ES-I3 (cell line): ENCODE data around the gene FREY1.

Source experiments
- H3K36me3 ChIP-seq: 2 replicates; pipeline ENCODE4 v1.6.1; 2013; ENCODE audit warnings: mild to moderate bottlenecking, low read length, control low read depth, moderate library complexity; ENCODE audit not compliant: insufficient read depth
- H3K4me1 ChIP-seq: 2 replicates; pipeline ENCODE4 v1.6.1; 2013; ENCODE audit warnings: mild to moderate bottlenecking, control low read depth, low read length; ENCODE audit not compliant: insufficient read depth
- H3K9ac ChIP-seq: 2 replicates; pipeline ENCODE4 v1.6.1; 2013; ENCODE audit warnings: low read depth, mild to moderate bottlenecking, low read length, moderate library complexity
- H3K9me3 ChIP-seq: 2 replicates; pipeline ENCODE4 v1.6.1; 2013; ENCODE audit warnings: mild to moderate bottlenecking, low read length, moderate library complexity; ENCODE audit not compliant: control insufficient read depth, insufficient read depth

Gene FREY1

DNA sequence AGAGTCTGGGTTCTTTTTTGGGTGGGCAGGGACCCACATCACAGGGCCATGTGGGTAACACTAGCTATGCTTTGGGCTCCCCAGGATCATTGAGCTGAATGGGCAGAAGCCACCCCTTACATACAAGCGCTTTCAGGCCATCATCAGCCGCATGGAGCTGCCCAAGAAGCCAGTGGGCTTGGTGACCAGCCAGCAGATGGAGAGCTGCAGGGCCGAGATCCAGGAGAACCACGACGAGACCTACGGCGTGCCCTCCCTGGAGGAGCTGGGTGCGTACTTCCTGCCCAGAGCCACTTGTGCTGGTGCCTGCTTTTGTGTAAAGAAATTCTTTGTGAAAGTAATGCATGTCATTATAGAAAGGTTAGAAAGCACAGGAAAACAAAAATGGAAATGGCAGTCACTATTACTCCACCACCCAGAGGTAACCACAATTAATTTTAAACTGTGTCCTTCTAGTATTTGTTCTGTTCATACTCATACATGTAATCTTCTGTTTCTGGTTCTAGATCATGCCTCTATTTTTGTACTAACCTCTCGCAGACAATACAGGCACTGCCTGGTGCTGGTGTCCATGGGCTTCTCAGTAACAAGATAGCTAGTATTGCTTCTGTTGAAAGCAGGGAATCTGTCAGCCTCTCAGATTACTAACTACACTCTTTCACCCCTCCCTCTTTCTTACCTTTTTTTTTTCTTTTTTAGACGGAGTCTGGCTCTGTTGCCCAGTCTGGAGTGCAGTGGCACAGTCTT lies 46.1 kb downstream of the FREY1 start:
- no peak overlapping the region for H3K9ac ChIP-seq
- peaks cover 21% of the 10 kb centered on the region for H3K4me1 ChIP-seq
- no peaks in the 10 kb centered on the region for H3K36me3 ChIP-seq
- no peaks in the 10 kb centered on the region for H3K9me3 ChIP-seq

DNA sequence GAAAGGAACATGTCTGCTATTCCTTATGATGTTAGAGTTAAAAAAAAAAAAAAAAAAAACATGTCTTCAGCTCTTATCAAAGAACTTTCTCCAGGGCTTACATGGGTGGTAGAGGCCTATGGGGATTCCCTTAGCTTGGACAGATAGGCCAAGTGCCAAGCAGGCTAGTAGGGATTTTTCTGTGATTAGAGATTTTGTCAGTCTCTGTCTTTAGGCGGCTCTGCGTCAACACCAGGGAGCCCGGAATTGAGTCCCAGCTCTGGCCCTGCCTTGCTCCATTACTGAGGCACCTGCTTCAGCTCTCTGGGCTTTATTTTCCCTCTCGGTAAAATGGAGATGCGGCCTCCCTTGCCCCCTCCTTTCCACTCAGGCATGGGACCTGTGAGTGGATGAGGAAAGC lies 46.7 kb downstream of the FREY1 start:
- Histone ChIP-seq H3K9me3 (no peaks in the 10 kb centered on the region), H3K4me1 (peaks cover 21% of the 10 kb centered on the region), H3K36me3 (no peaks in the 10 kb centered on the region), H3K9ac (no peak overlapping the region)

DNA sequence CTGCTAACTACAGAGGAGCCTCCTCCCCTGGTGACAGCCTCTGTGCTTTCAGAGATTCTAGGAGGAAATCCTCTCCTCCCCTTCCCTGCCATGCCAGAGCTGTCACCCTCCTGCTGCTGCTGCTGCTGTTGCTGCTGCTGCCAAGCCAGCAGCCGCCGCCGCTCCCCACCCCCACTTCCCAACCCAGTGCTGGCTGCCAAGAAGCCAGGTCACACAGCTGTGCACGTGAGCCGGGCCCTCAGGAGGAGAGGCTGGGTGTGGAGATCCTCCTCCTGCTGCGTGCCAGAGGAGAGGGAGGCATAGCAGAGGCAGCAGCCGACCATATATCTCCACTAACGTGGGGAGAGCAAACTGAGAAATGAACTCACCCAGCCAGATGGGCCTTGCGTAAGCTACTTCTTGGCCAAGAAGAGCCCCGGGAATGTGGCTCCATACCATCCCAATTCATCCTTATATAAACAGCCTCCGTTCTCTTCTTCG lies 47.4 kb downstream of the FREY1 start:
- Histone ChIP-seq H3K36me3 (no peaks in the 10 kb centered on the region), H3K9ac (no peak overlapping the region), H3K4me1 (peaks cover 21% of the 10 kb centered on the region), H3K9me3 (no peaks in the 10 kb centered on the region)

DNA sequence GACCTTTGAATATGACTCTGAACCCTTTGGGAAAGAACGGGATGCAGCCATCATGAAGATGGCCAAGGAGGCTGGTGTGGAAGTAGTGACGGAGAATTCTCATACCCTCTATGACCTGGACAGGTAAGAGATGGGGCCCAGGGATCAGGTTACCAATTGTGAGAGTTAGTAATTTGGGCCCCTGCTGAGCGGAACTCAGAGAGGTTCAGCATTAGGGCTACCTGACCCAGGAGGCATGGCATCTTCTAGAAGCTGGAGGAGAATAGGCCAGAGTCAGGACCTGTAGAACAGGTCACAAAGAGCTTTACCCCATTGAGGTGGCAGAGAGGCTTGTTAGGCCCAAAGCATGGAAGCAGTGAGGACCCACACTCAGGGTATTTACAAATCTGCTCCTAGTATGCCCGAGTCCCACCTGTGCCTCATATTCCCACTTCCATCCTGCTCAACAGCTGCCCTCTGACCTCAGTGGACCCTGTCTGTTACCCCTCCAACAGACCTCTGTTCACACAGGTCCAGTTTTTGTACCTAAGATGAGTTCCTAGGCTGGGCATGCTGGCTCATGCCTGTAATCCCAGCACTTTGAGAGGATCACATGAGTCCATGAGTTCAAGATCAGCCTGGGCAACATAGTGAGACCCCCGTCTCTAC lies 48.2 kb downstream of the FREY1 start:
- H3K36me3 ChIP-seq = no peaks in the 10 kb centered on the region

DNA sequence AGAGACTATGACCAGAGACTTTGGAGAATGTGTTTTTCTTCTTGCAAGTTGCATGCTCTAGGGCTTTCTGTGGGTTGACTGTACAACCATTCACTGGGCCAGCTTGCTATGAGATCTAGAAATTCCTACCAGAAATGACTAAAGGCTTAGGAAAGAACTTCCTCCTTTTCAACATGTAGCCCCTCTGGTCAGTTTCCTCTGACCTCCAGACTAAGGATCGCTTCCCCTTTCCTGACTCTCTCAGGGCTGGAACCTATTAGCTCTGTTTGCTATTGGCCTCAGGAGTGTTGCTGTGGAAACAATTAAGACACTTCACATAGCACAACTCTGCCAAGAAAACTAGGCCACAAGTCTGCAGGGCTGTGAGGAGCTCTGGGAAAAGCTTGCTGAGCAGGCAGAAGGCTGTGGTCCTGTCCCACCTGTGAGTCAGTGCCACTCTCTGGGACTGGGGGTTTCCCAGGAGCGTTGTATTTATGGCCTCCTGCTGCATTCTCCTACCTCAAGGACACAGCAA lies 49.1 kb downstream of the FREY1 start:
- no peak overlapping the region for H3K9ac ChIP-seq
- no peaks in the 10 kb centered on the region for H3K9me3 ChIP-seq
- H3K4me1 ChIP-seq = peaks cover 21% of the 10 kb centered on the region
- no peaks in the 10 kb centered on the region for H3K36me3 ChIP-seq

More for the DNA sequence above, 48.2 kb downstream of the FREY1 start:
- no peak overlapping the region for H3K9ac ChIP-seq
- H3K4me1 ChIP-seq = peaks cover 21% of the 10 kb centered on the region
- H3K9me3 ChIP-seq = no peaks in the 10 kb centered on the region
